ENCODE results near the gene NKIRAS1.
"Not testable (repeated sequence)": the region's sequence is repeated elsewhere in the genome, so short reads cannot be mapped to it uniquely, and the experiment has no call there.

NKIRAS1 gene

DNA sequence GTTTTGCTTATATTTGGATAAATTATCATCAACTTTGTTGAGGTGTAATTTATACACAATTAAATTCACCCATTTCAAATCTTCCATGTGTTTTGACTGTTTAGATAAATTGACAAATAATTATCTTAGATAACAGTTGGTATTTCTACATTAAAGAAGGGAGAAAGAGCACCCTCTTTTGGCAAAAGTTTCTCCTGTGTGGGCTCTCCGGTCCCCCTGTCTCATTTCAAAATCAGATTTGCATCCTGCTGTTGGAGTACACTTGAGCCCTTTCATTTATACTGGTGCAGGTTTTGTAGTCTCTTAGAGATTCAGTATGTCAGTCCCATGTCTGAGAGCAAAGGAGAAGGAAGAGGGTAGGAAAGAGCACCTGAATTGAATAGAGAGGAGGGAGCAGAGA lies 49.4 kb downstream of the NKIRAS1 start:
- no peak for DNase-seq

DNA sequence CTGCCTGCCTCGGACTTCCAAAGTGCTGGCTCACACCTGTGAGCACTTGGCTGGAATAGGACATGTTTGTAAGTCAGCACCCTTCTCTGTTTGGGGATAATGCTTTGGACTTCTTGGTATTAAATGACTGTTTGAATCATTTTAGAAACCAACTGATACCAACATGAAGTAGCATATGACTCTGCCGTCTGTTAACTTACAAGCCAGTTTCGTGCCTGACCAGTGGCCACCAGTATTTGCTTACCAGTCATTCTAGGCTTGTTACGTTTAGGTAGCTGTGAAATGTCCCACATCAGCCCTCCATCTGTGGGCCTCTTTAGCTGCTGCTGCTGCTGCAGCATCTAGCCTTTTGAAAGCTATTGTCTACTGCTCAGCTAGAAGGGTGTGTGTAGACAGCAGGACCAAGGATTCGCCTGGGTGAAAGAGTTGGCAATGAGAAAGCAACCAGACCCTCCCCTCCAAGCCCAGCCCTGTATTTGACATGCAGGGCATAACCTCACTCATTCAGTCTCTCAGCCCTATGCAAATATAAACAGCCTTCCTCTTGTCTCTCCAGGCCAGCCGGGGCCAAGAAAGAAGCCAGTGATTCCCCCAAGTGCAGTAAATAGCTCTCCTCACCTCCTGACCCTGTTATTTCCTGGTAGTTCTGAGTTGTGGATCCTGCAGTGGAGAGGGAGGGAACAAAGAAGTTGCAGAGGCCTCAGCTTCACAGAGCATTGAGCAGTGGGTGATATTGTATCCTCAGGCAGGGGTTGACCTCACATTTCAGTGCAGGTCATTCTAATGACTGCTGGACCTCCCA lies 51.0 kb downstream of the NKIRAS1 start:
- DNase-seq: no peak

DNA sequence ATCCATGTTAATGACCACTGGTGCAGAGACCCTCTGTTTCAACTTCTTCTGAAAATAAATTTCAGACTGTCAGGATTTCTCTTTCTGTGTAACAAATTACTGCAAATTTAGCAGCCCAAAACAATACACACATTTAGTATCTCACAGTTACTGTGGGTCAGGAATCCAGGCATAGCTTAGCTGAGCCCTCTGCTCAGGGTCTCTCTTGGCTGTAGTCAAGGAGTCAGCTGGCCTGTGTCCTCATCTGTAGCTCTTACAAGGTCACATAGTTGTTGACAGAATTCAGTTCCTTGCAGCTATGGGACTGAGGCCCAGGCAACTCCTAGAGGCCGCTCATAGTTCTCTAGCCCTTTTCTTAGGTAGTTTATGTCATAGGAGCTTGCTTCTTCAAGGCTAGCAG lies 51.9 kb downstream of the NKIRAS1 start:
- DNase-seq: no peak

DNA sequence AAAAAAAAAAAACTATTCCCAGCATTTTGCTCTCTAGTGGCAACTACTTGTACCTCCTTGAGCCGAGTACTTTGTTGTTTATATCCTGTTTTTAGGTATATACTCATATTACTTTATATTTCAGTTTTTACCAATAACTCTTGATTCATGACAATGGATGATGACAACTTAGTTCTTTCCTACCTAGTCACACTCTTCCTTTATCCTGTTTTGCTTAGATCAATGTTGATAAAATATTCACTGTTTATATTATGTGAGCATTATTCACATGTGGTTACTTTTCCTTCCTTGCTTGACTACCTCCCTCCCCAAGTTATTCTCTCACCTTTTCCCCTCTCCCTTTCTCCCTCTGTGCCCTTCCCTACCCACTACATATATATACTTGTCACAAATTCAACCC lies 53.7 kb downstream of the NKIRAS1 start:
- DNase-seq: no peak

DNA sequence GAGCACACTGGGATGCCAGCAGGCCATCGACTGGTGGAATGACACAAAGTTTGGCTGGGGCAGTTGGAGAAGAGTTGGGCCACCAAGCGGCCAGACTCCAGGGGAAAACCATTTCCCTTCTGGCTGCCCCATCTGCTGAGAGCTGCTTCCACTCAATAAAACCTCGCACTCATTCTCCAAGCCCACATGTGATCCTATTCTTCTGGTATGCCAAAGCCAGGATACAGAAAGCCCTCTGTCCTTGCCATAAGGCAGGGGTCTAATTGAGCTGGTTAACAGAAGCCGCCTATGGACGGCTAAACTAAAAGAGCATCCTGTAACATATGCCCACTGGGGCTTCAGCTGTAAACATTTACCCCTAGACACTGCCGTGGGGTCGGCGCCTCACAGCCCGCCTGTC lies 55.1 kb downstream of the NKIRAS1 start:
- DNase-seq: no peak

DNA sequence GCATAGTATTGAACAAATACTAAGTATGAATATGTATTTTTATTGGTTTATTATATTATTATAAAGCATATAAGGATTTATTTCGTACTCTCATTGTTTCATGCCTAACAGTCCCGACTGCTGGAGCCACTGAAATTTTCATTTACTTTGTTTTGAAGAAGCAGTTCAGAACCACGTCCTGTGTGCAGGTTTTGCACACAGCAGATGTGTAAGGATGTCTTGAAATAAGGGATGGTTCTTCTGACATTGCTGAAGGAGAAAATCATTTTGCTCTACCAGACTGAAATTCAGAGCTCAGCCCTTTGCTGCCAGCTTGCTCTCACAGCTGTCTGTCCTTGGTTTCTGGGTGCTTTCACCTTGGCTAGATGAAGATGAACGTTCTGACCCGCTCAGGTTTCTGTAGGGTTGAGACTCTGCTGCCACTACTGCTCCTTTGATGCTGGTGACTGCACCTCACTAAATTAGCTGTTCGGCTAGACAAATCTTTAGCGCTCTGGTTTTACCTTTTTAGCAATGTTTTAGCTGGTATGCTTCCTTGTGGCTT lies 56.9 kb downstream of the NKIRAS1 start:
- no peak for DNase-seq

DNA sequence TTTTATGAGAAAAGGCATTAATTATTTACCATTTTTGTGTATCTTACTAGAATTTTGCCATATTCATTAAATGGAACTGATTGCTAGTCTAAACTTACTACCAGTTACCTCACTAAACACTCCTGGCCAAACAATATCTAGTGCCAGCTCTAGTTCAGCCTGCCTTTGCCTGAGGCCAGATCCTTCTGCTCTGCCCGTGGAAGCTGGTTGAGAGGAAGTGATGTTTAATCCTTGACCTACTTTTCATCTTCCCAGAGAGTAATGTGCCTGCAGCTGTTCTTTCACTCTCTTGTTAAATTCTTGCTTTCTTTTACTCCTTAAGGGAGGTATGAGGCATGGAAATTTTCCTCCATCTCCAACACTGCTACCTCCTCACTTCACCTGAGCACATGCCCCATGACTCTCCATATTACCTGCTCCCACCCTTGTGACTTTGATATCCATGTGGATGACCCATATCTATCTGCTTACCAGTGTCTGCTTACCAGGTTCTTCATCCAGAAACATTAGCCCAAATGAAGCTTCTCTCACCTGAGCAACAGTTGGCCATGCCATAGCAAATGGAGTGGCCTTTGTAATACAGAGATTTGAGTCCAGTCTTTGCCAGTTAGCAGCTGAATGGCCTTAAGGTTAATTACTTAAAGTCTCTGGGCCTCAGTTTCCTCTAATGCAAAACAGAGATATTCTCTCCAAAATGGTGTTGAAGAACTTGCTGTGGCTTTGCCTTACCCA lies 57.6 kb downstream of the NKIRAS1 start:
- no peak for DNase-seq

DNA sequence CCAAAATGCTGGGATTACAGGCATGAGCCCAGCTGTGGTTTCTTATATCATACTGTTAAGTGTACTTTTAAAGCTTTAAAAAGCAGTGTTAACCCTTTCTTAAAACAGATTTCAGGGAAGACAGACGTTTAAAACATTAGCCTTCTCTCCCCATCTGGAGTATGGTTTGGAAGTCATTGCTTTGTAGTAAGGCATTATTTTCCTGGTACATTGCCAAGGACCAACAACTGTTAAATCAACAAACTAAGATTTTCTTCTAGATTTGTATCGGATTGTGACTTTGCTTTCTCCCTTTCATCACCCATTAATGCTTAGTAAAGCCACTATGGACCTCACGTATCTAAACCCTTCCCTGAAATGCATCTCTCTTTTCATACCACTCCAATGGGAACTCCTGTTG lies 60.5 kb downstream of the NKIRAS1 start:
- no peak for DNase-seq

DNA sequence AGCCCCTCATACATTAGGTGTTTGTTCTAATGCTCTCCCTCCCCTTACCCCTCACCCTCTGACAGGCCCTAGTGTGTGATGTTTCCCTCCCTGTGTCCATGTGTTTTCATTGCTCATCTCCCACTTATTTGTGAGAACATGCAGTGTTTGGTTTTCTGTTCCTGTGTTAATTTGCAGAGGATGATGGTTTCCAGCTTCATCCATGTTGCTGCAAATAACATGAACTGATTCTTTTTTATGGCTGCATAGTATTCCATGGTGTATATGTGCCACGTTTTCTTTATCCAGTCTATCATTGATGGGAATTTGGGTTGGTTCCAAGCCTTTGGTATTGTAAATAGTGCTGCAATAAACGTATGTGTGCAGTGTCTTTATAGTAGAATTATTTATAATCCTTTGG lies 67.3 kb downstream of the NKIRAS1 start:
- DNase-seq: not testable (repeated sequence)

DNA sequence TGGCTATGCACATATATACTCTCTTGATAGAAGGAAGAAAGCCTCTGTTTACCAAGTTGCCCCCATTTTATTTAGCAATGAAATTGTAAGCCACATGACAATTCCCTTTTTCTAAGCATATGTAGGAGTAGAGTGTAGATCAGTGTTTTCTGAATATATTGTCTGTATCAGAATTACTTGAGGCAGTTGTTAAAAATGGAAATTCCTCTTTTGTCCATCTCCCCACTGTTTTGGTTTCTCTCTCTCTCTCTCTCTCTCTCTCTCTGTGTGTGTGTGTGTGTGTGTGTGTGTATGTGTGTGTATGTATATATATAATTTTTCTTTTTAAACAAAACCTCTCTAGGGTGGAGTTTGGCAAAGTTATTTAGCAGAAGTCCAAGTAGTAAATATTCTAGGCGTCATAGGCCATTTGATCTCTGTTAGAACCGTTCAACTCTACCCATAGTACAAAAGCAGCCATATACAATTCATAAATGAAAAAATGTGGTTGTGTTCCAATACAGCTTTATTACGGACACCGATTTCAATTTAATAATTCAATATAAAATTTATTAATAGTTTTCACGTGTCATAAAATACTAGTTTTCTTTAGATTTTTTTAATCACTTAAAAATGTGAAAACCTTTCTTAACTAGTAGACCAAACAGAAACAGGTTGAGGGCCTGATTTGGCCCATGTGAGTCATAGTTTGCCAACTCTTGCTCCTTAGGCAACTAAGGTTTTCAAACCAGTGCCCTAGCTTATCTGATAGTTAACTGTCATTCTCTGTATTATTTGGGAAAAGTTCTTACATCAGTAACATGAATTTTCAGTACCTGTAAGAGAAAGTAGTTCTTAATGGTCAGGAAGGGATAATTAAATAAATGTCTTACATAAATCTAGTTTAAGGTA lies 71.2 kb downstream of the NKIRAS1 start:
- DNase-seq: no peak

DNA sequence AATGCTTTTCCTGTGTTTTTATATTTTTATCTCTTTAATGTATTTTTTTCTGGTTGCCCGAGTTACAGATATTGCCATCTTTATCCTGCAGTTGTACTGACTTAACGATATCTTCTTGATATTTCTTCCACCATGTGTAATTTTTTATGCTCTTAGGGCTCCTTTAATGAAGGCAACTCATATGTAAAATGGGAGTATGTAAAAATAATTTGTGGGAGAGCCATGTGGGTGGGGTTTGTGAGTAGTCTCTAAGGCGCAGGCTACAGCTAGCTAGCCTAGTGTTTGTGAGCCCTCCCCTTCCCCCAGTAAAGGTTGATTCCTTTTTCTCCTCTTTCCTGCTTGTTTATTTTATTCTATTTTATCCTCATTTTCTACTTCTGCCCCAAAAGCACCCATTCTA lies 72.9 kb downstream of the NKIRAS1 start:
- no peak for DNase-seq
